ENCODE data around the gene MUTYH. TPM values are rescaled to one million over a fixed set of nuclear protein-coding genes. Genes with fewer than 3 reads are reported as not detected.

MUTYH gene
- polyA plus RNA-seq, 12 donors = 10.6 to 33.8 (median 15.2) TPM; not detected in 1

- DNase-seq = no peak
Observed at GRCh38 chr1:45353685-45354084, 13.4 kb upstream of the MUTYH start.

GRCh38 chr1:45351508-45351907, 11.3 kb upstream of the MUTYH start:
- DNase-seq = no peak

- DNase-seq = no peak
Observed at GRCh38 chr1:45348966-45349677, 8.9 kb upstream of the MUTYH start.

GRCh38 chr1:45348609-45348965, 8.3 kb upstream of the MUTYH start:
- DNase-seq = no peak

- no peak for DNase-seq
Observed at GRCh38 chr1:45348020-45348419, 7.8 kb upstream of the MUTYH start.

- no peak for DNase-seq
Observed at GRCh38 chr1:45346473-45346872, 6.2 kb upstream of the MUTYH start.

GRCh38 chr1:45345014-45345413, 4.8 kb upstream of the MUTYH start:
- DNase-seq = no peak

- no peak for DNase-seq
Observed at GRCh38 chr1:45344499-45344898, 4.3 kb upstream of the MUTYH start.

- DNase-seq = no peak
Observed at GRCh38 chr1:45340816-45341466, 701 bp upstream of the MUTYH start.

GRCh38 chr1:45337630-45338325, 2.5 kb downstream of the MUTYH start:
- no peak for DNase-seq

GRCh38 chr1:45335855-45336324, 4.3 kb downstream of the MUTYH start:
- DNase-seq = no peak

- DNase-seq = no peak
Observed at GRCh38 chr1:45334308-45335245, 5.7 kb downstream of the MUTYH start.

- DNase-seq = no peak
Observed at GRCh38 chr1:45332346-45332720, 7.9 kb downstream of the MUTYH start.

GRCh38 chr1:45331436-45332345, 8.5 kb downstream of the MUTYH start:
- DNase-seq = no peak

GRCh38 chr1:45329445-45329844, 10.8 kb downstream of the MUTYH start:
- DNase-seq = no peak

GRCh38 chr1:45328680-45329079, 11.6 kb downstream of the MUTYH start:
- DNase-seq = no peak

GRCh38 chr1:45327644-45328515, 12.4 kb downstream of the MUTYH start:
- peak; percentile 7 for DNase-seq

- DNase-seq = peak; percentile 78
Observed at GRCh38 chr1:45326627-45327623, 13.3 kb downstream of the MUTYH start, which contains the start of gene HPDL. Gene HPDL (plus strand): TSS chr1:45326895. CDS start chr1:45327149, 254 bp downstream.
